Gastrocnemius medialis (tissue), 4 donors: Measurements from ENCODE around the gene GRAP2.

Source experiments
- CTCF ChIP-seq, 5 experiments: fragments of 450-650 bp in 3 of 5; fragments of 200-600 bp in 2 of 5; sonication (generic) in 2 of 5; IDR thresholded peaks in 4 of 5; conservative IDR thresholded peaks in 1 of 5; 1 replicate in 4 of 5; 2 replicates in 1 of 5; pipeline ENCODE4 v1.5.1; 2016 to 2019; ENCODE audit warnings: antibody characterized with exemption in 5 of 5, mild to moderate bottlenecking in 3 of 5, moderate library complexity in 3 of 5
- POLR2A ChIP-seq, 2 donors: fragments of 450-650 bp; IDR thresholded peaks; one replicate each; pipeline ENCODE4 v1.6.1; 2017; ENCODE audit warnings: antibody characterized with exemption in 2 of 2, mild to moderate bottlenecking in 2 of 2, moderate library complexity in 2 of 2

GRCh38 chr22:39920134-39920743 lies 19.4 kb downstream of the GRAP2 start:
- TF ChIP-seq CTCF (IDR thresholded peaks at IDR 0.05 in 4 of 5, conservative IDR thresholded peaks at IDR 0.05 in 1 of 5) (no peak), POLR2A (IDR thresholded peaks at IDR 0.05) (no peak)
